Fibroblast of skin of right biceps (primary cell): ENCODE data around the gene IFNL1.
"Not testable (repeated sequence)": the region's sequence is repeated elsewhere in the genome, so short reads cannot be mapped to it uniquely, and the experiment has no call there.

Experiments
- DNase-seq: peaks from one replicate; pipeline ENCODE4 v3.0.0-alpha.2; 2013

IFNL1 gene

GRCh38 chr19:39332738-39333137 lies 36.5 kb downstream of the IFNL1 start:
- DNase-seq = not testable (repeated sequence)

GRCh38 chr19:39333507-39333906 lies 37.3 kb downstream of the IFNL1 start:
- no peak for DNase-seq

DNA sequence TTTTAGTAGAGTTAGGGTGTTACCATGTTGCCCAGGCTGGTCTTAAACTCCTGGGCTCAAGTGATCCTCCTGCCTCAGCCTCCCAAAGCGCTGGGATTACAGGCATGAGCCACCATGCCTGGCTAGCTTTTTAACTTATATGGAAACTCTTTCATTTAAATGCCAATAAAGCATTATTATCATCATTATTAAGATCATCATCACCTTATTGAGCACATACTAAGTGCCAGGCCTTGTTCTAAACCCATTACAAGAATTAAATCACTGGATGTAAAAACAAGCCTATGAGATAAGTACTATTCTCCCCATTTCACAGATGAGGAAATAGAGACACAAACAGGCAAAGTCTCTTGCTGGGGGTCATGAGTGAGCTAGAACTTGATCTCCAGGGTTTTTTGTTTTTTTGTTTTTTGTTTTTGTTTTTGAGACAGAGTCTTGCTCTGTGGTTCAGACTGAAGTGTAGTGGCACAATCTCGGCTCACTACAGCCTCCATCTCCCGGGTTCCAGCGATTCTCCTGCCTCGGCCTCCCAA lies 38.3 kb downstream of the IFNL1 start:
- DNase-seq = no peak

- no peak for DNase-seq
These were observed 39.0 kb downstream of the IFNL1 start for GRCh38 chr19:39335168-39335548.

DNA sequence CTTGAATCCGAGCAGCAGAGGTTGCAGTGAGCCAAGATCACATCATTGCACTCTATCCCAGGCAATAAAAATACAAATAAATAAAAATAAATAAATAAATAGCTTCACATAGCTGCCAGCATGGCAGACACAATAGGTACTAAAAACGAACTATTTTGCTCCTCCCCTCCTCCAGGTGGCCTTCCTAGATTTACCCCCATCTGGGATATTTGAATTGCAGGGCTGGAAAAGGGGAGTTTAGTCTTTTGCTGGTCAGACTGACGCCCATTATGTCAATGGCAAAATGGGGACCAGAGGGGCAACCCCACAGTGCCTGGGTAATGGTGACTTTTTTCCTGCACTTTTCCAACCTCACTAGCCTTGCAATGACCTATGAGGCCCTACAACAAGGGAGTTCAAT lies 40.3 kb downstream of the IFNL1 start:
- DNase-seq = no peak

GRCh38 chr19:39339674-39340073 lies 43.5 kb downstream of the IFNL1 start:
- no peak for DNase-seq

- DNase-seq = not testable (repeated sequence)
These were observed 43.9 kb downstream of the IFNL1 start for GRCh38 chr19:39340156-39340555.

GRCh38 chr19:39341129-39341718 lies 45.0 kb downstream of the IFNL1 start:
- DNase-seq = peak; percentile 22

- DNase-seq = peak; percentile 99
These were observed 45.8 kb downstream of the IFNL1 start, which contains the start of gene SAMD4B for GRCh38 chr19:39341719-39342604. Gene SAMD4B (plus strand): TSS chr19:39342421. CDS start chr19:39356894, 14,473 bp downstream.

GRCh38 chr19:39342647-39343305 lies 46.6 kb downstream of the IFNL1 start:
- DNase-seq = peak; percentile 16

DNA sequence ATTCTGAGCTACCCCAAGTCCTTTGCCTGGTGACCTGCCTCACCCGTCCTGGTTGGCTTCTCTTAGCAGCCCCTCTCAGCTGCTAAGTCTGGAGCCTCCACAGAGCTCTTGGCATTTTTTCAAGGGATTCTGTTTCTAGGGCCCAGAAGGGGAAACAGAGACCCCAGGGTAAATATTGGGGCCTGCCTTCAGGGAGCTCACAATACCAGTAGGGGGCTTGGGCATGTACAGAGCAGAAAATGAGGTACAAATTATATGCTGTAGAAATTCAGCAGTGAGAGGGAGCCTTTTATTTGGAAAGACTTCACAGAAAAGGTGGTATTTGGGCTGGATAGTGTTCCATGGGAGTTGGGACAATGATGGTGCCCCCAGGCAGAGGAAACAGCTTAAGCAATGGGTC lies 49.7 kb downstream of the IFNL1 start:
- no peak for DNase-seq

- DNase-seq = peak; percentile 48
These were observed 51.3 kb downstream of the IFNL1 start for GRCh38 chr19:39347332-39348164.
